ENCODE measurements around the gene SNAI3. TPM values are rescaled to one million over a fixed set of nuclear protein-coding genes. Genes with fewer than 3 reads are reported as not detected.

The SNAI3 gene
- total RNA-seq, 1 experiment from 2014 or later: not detected

- TF ChIP-seq CTCF (IDR thresholded peaks at IDR 0.05): no peak; the same call in 1 of the 2 replicates
- TF ChIP-seq TCF7L2 (IDR thresholded peaks at IDR 0.05; ENCODE audit: low read depth, low read length): no peak
- no peak for TF ChIP-seq POLR2AphosphoS5 (IDR thresholded peaks at IDR 0.05; ENCODE audit: low read depth, low read length)
- TF ChIP-seq REST (IDR thresholded peaks at IDR 0.05; ENCODE audit: insufficient read depth in 1 of 2, low read depth in 2 of 2, low read length in 1 of 2): no peak
- no peak for TF ChIP-seq SIN3A (IDR thresholded peaks at IDR 0.05; ENCODE audit: borderline replicate concordance, insufficient read depth, low read depth, low read length)
- no peaks in the 10 kb centered on the region for H3K27me3 ChIP-seq (ENCODE audit: control insufficient read depth, insufficient read depth, low read length)
- no TSS peak for BruUV-seq (replicated peaks)
- ChIA-PET CTCF (no interaction called here), POLR2A (no interaction called here)
- no peaks in the 10 kb centered on the region for H3K36me3 ChIP-seq (ENCODE audit: control insufficient read depth, insufficient read depth, low read length)
- ATAC-seq (no peak; the same call in 1 of the 2 replicates), DNase-seq (ENCODE audit: low read depth, low spot score) (no peak)
- H3K4me3 ChIP-seq (ENCODE audit: low read depth in 2 of 2, low read length in 2 of 2): no peak overlapping the region
- H3K27ac ChIP-seq (ENCODE audit: low read length): no peak overlapping the region
- H3K9me3 ChIP-seq (ENCODE audit: control insufficient read depth, insufficient read depth, low read depth, low read length): no peaks in the 10 kb centered on the region
- H3K4me1 ChIP-seq (ENCODE audit: control insufficient read depth, insufficient read depth, low read length): no peaks in the 10 kb centered on the region
- in situ Hi-C loops (cut with HindIII; ENCODE audit: low pct_unique_long_range_greater_than_20kb, low sequenced_read_pairs): no loop called here
- intact Hi-C loops (cut with micrococcal nuclease; ENCODE audit: unreplicated experiment): no loop called here
Observed at GRCh38 chr16:88697831-88698615, 11.7 kb upstream of the SNAI3 start.

- BruUV-seq (replicated peaks): no TSS peak
- no peak overlapping the region for H3K4me3 ChIP-seq (ENCODE audit: low read depth in 2 of 2, low read length in 2 of 2)
- H3K27ac ChIP-seq (ENCODE audit: low read length): no peak overlapping the region
- in situ Hi-C loops (cut with HindIII; ENCODE audit: low pct_unique_long_range_greater_than_20kb, low sequenced_read_pairs): no loop called here
- DNase-seq (ENCODE audit: low read depth, low spot score): no peak
- intact Hi-C loops (cut with micrococcal nuclease; ENCODE audit: unreplicated experiment): no loop called here
- POLR2A ChIA-PET: no interaction called here
- no peaks in the 10 kb centered on the region for H3K9me3 ChIP-seq (ENCODE audit: control insufficient read depth, insufficient read depth, low read depth, low read length)
- TF ChIP-seq TCF7L2 (IDR thresholded peaks at IDR 0.05; ENCODE audit: low read depth, low read length) (no peak), REST (IDR thresholded peaks at IDR 0.05; ENCODE audit: insufficient read depth in 1 of 2, low read depth in 2 of 2, low read length in 1 of 2) (no peak), CTCF (IDR thresholded peaks at IDR 0.05) (no peak), SIN3A (IDR thresholded peaks at IDR 0.05; ENCODE audit: borderline replicate concordance, insufficient read depth, low read depth, low read length) (no peak), POLR2AphosphoS5 (IDR thresholded peaks at IDR 0.05; ENCODE audit: low read depth, low read length) (no peak)
- no peaks in the 10 kb centered on the region for H3K27me3 ChIP-seq (ENCODE audit: control insufficient read depth, insufficient read depth, low read length)
- H3K4me1 ChIP-seq (ENCODE audit: control insufficient read depth, insufficient read depth, low read length): no peaks in the 10 kb centered on the region
- CTCF ChIA-PET: no interaction called here
- no peak for ATAC-seq
- no peaks in the 10 kb centered on the region for H3K36me3 ChIP-seq (ENCODE audit: control insufficient read depth, insufficient read depth, low read length)
Observed at GRCh38 chr16:88697116-88697830, 11.0 kb upstream of the SNAI3 start.
